Kidney capillary endothelial cell (primary cell): ENCODE data around the gene TXK.
A peak's percentile ranks its signal among the peaks of the same experiment; 100 is the strongest.

ENCODE experiments used
- DNase-seq: peaks from one replicate; pipeline ENCODE4 v3.0.0-alpha.2; 2018; ENCODE audit warnings: low spot score

The TXK gene

DNA sequence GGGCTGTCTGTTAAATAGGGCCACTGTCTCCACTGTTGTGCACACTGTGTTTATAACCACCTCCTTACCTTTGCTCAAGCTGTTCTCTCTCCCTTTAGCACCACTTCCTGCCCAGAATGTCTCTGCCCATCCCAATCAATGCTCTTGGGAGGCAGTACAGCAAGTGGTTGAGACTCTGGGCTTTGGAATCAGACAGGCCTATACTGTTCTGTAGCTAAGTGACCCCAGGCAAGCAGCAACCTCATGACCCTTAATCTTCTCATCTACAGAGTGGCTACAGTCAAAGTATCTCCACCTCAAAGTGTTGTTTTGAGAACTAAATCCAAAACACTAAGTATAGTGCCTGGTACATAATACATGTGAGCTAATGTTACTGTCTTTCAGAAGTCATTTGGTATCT lies 3.8 kb upstream of the TXK start:
- no peak for DNase-seq

DNA sequence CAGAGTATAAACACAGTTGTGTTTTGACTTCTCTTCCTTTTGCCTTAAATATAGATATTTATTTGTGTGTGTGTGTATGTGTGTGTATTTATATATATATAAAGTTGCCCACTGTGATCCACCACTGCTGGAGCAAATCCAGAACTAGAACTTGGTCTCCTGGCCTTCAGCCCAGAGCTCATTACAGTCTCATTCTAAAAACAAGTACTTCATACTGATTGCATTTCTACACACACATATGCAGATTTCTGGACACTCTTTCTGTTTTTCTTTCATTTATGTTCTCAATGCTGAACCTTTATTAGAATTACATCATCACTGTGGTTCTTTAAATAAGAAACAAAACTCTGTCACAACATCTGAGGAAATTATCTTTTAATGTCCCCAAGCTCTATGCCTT lies 381 bp downstream of the TXK start:
- no peak for DNase-seq

DNA sequence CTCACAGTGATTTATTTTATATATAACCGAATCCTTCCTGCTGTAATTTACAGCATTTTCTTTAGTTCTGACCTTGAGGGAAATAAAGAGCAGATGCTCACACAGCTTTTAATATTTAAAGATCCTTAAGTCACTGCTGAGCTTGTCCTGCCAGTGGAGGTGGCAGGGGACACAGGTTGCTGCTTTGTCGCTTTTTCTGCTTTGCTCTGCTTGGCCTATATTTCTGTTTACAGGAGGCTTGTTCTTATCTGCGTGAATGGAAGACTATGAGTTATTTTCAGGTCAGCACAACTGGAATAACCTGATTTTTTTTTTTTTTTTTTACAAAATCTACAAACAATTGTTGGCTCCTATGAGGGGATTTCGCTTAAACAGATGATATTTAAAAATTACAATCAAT lies 2.3 kb downstream of the TXK start:
- no peak for DNase-seq

- no peak for DNase-seq
Observed at GRCh38 chr4:48130100-48130499, 4.0 kb downstream of the TXK start.

GRCh38 chr4:48129307-48130014 lies 4.6 kb downstream of the TXK start:
- DNase-seq: no peak

DNA sequence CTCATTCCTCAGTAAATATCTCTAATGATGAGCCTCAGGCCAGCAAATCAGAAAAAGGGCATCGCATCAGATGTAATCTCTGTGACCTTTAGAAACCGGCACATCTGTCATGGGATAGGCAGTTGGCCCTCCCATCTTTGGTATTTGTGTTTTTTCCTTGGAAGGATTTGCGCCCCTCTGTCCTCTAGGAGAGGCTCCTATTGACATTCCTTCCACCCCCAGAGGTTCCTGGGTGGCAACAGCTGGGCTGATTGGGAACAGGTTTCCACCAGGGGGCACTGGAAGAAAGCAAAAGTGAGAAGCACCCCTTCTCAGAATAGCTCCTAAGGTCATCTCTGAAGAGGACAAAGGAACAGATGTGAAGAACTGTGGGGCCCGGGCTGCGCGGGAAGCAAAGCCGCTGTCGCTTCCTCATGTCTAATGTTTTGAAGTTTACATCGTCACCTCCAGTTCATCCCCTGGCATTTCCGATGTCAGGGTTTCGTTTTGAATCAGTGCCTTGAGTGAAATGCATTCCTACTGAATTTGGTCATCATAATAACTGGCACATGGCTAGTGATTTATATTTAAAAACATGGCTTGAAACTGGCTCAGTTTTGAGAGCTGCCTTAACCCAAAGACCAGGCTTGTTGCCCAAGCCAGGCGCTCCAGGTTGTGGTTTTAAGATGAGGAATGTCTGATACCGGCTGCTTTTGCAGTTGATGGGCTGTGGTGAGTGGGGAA lies 6.2 kb downstream of the TXK start:
- DNase-seq: peak; percentile 95

- no peak for DNase-seq
Observed at GRCh38 chr4:48127231-48127630, 6.8 kb downstream of the TXK start.

DNA sequence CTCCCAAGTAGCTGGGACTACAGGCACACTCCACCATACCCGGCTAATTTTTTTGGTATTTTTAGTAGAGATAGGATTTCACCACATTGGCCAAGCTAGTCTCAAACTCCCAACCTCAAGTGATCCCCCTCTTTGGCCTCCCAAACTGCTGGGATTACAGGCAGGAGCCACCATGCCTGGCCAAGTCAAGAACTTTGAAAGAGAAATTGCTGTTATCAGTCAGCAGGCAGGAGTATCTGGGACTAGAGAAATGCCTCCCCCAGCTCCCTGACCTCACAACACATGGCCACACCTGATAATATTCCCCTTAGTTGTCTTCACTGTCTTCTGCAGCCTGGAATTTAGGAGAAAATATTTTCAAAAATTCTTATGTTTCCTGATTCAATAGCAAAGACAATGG lies 7.4 kb downstream of the TXK start:
- DNase-seq: no peak

DNA sequence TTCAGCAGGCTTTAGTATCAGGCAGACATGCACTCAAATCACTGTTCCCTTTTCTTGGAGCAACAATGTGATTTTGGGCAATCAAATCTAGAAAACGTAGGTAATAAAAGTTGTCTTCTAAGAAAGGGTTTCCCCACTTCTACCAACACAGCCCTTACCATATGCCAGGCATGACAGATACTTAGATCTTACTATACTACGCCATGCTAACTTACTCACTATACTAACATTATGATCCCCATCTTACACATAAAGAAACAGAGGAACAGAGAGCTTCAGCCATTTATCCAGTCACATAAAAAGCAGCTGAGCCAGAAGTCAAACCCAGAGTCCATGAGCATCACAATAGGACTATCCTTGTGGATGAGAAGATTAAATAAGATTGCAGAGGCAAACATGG lies 9.2 kb downstream of the TXK start:
- no peak for DNase-seq

- DNase-seq: no peak
Observed at GRCh38 chr4:48122756-48123155, 11.3 kb downstream of the TXK start.

GRCh38 chr4:48121180-48121579 lies 12.9 kb downstream of the TXK start:
- DNase-seq: no peak

DNA sequence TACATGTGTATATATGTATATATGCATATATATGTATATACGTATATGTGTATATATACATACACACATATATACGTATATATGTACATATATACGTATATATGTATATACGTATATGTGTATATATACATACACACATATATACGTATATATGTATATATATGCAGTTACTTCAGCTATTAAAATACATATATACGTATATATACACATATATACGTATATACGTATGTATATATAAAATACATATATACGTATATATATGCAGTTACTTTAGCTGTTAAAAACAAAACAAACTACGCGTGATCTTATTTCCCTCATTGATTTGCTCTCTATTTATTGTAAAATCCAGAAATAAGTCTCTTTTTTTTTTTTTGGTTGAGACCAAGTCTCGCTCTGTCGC lies 13.9 kb downstream of the TXK start:
- DNase-seq: no peak

GRCh38 chr4:48119646-48120045 lies 14.4 kb downstream of the TXK start:
- DNase-seq: no peak

GRCh38 chr4:48118081-48118480 lies 16.0 kb downstream of the TXK start:
- DNase-seq: no peak

GRCh38 chr4:48116582-48116981 lies 17.5 kb downstream of the TXK start:
- DNase-seq: no peak

GRCh38 chr4:48114412-48114811 lies 19.6 kb downstream of the TXK start:
- DNase-seq: no peak

GRCh38 chr4:48112017-48112667 lies 21.9 kb downstream of the TXK start:
- DNase-seq: no peak

DNA sequence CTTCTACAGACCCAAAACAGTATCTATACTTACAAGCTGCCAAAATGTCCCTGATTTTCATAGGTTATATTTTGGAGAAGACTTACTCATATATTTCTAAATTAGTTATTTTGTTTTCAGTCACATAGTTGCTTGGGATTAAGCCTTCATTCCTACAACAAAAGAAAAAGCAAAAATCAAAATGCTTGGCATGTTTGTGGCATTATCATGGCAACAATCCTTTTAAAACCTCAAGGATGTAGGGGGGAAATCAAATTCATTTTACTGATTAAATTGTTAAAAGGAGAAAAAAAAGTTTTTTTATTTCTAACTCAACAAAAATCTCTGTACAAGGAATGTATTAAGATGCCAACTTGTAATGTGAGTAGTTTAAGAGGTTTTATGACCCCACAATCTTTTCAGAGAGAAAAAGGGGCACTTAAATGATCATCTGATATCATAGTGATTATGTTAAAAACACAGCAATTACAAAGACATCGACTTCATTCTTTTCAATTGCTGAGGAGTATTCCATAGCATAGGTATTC lies 23.5 kb downstream of the TXK start:
- no peak for DNase-seq

DNA sequence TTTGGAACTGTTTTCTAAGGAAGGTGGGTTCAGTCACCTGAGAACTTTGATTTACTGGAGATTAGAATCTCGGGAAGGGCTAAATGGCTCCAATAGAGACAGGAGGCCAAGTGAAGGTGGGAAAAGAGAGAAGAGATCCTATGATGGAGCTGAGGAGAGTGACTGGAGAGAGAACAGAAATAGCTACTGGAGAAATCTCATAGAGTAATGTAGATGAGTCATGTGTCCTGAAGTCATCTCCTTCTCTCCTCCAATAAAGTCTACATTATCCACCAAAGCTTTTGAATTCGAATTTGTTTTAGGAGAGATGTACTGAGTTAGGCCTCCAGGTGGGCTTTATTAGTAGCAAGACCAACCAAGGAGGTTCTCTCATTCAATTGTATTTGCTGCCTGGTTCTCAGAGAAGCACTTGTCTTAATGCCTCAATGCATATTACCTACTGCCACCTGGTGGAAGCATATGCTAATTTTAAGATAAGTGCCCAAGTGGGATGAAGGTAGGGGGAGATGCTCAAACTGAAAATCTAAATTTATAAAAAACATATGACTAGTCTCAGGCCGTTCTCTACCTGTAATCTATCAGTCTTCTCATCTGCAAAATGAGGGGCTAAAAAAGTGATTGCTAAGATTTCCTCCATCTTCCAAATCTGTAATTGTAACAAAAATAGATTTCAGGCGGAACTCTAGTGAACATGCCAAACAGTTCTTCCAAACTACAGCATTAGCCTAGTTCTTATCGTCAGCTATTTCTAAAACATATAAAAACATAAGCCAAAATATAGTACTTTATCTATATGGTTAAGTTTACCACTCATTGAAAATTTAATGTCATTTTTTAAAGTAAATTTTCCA lies 24.4 kb downstream of the TXK start:
- DNase-seq: peak; percentile 36

DNA sequence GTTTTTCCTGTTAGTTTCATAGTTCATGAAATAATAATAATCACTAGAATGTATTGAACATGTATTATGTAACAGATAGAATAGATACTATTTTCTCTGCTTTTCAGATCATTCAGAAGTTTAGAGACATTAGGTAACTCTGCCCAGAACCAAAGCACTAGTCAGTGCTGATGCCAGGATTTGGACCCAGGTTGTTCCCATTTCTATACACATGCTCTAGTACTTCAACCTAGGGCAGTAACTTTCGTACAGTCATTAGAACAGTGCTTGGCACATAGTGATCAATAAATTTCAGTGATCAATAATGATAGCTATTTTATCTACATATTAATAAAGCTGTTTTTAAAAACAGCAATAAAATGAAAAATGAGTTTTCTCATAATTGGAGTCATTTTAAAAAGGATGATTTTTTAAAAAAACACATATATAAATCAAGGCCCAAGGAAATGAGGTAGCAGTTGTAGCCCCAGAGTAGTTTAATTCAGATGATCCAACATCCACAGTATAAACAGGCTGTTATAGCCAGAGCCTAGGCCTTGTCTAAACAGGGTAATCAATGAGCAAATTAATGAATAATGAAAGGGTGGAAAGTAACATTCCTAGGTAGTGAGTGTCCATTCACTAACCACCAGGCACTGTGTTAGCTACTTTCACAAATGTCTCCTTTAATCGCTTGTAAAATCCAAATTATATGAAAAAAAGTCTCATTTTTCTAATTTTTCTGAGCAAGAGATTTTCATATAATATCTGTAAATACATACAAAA lies 25.6 kb downstream of the TXK start:
- no peak for DNase-seq

DNA sequence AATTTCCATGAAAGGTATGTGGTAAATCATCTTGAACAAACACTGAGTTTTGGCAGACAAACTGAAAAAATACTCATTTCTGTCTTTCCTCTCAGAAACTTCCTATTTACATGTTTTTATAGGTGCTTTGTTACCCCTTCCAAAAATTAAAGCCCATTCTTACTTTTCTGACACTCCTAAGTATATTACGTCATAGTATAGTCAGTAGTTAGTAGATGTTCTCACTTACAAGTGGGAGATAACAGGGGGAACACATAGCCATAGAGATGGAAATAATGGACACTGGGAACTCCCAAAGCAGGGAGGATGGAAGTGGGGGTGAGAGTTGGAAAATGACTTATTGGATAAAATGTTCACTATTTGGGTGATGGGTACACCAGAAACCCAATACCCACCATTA lies 28.8 kb downstream of the TXK start:
- DNase-seq: no peak
